ENCODE results near the gene PEX14.

The PEX14 gene

GRCh38 chr1:10520497-10520896, 45.7 kb downstream of the PEX14 start:
- no peak for DNase-seq (ENCODE audit: low spot score)

GRCh38 chr1:10520952-10521351, 46.2 kb downstream of the PEX14 start:
- no peak for DNase-seq (ENCODE audit: low spot score)

- no peak for DNase-seq (ENCODE audit: low spot score)
These were observed 46.9 kb downstream of the PEX14 start for GRCh38 chr1:10521537-10522157.

- no peak for DNase-seq (ENCODE audit: low spot score)
These were observed 47.6 kb downstream of the PEX14 start for GRCh38 chr1:10522322-10522860.

GRCh38 chr1:10525208-10525607, 50.5 kb downstream of the PEX14 start:
- DNase-seq (ENCODE audit: low spot score) = no peak

- peak; percentile 93 for DNase-seq (ENCODE audit: low spot score)
These were observed 53.6 kb downstream of the PEX14 start for GRCh38 chr1:10528066-10529014.

- DNase-seq (ENCODE audit: low spot score) = no peak
These were observed 54.3 kb downstream of the PEX14 start for GRCh38 chr1:10529091-10529490.

GRCh38 chr1:10529765-10530164, 55.0 kb downstream of the PEX14 start:
- no peak for DNase-seq (ENCODE audit: low spot score)

GRCh38 chr1:10530281-10530740, 55.6 kb downstream of the PEX14 start:
- no peak for DNase-seq (ENCODE audit: low spot score)

GRCh38 chr1:10530756-10531495, 56.2 kb downstream of the PEX14 start:
- no peak for DNase-seq (ENCODE audit: low spot score)

- DNase-seq (ENCODE audit: low spot score) = no peak
These were observed 57.6 kb downstream of the PEX14 start for GRCh38 chr1:10532362-10532761.

GRCh38 chr1:10534519-10534918, 59.8 kb downstream of the PEX14 start:
- DNase-seq (ENCODE audit: low spot score) = no peak

GRCh38 chr1:10536133-10536770, 61.5 kb downstream of the PEX14 start:
- no peak for DNase-seq (ENCODE audit: low spot score)

- DNase-seq (ENCODE audit: low spot score) = no peak
These were observed 62.5 kb downstream of the PEX14 start for GRCh38 chr1:10537082-10537766.

- no peak for DNase-seq (ENCODE audit: low spot score)
These were observed 64.1 kb downstream of the PEX14 start for GRCh38 chr1:10538646-10539355.

- peak; percentile 11 for DNase-seq (ENCODE audit: low spot score)
These were observed 64.8 kb downstream of the PEX14 start for GRCh38 chr1:10539411-10540043.

GRCh38 chr1:10540277-10541005, 65.7 kb downstream of the PEX14 start:
- DNase-seq (ENCODE audit: low spot score) = peak; percentile 56

GRCh38 chr1:10541286-10541685, 66.5 kb downstream of the PEX14 start:
- no peak for DNase-seq (ENCODE audit: low spot score)

GRCh38 chr1:10544239-10544638, 69.5 kb downstream of the PEX14 start:
- no peak for DNase-seq (ENCODE audit: low spot score)

All from AG08395 (cell line).